Measurements from ENCODE around the gene OASL.
"Not testable (repeated sequence)": the region's sequence is repeated elsewhere in the genome, so short reads cannot be mapped to it uniquely, and the experiment has no call there.

OASL gene

DNA sequence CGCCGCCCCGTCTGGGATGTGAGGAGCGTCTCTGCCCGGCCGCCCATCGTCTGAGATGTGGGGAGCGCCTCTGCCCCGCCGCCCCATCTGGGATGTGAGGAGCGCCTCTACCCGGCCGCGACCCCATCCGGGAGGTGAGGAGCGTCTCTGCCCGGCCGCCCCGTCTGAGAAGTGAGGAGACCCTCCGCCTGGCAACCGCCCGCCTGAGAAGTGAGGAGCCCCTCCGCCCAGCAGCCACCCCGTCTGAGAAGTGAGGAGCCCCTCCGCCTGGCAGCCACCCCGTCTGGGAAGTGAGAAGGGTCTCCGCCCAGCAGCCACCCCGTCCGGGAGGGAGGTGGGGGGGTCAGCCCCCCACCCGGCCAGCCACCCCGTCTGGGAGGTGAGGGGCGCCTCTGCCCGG is 36.9 kb upstream of the OASL start:
- not testable (repeated sequence) for H3K36me3 ChIP-seq (ENCODE audit: insufficient read depth, low read depth, low read length); H3K4me1 ChIP-seq (ENCODE audit: insufficient read depth, low read length); H3K27me3 ChIP-seq (ENCODE audit: insufficient read depth, low read length); H3K27ac ChIP-seq (ENCODE audit: low read length); H3K4me3 ChIP-seq (ENCODE audit: low read length); H3K9ac ChIP-seq (ENCODE audit: low read depth, low read length)
- peaks cover 29% of the 10 kb centered on the region; the same call in 1 of the 2 replicates for H3K9me3 ChIP-seq (ENCODE audit: insufficient read depth, low read depth, low read length)

- no peaks in the 10 kb centered on the region for H3K36me3 ChIP-seq (ENCODE audit: insufficient read depth, low read depth, low read length)
- H3K27ac ChIP-seq (ENCODE audit: low read length) = no peak overlapping the region
- H3K9me3 ChIP-seq (ENCODE audit: insufficient read depth, low read depth, low read length) = peaks cover 26% of the 10 kb centered on the region; the same call in 1 of the 2 replicates
- no peak overlapping the region for H3K4me3 ChIP-seq (ENCODE audit: low read length)
- no peaks in the 10 kb centered on the region for H3K27me3 ChIP-seq (ENCODE audit: insufficient read depth, low read length)
- H3K9ac ChIP-seq (ENCODE audit: low read depth, low read length) = no peak overlapping the region
- no peaks in the 10 kb centered on the region for H3K4me1 ChIP-seq (ENCODE audit: insufficient read depth, low read length)
Observed at GRCh38 chr12:121072147-121072546, 33.1 kb upstream of the OASL start.

GRCh38 chr12:121069206-121069605 is 30.2 kb upstream of the OASL start:
- H3K36me3 ChIP-seq (ENCODE audit: insufficient read depth, low read depth, low read length) = no peaks in the 10 kb centered on the region
- peaks cover 21% of the 10 kb centered on the region; the same call in 1 of the 2 replicates for H3K9me3 ChIP-seq (ENCODE audit: insufficient read depth, low read depth, low read length)
- H3K4me3 ChIP-seq (ENCODE audit: low read length) = no peak overlapping the region
- H3K27ac ChIP-seq (ENCODE audit: low read length) = no peak overlapping the region
- H3K27me3 ChIP-seq (ENCODE audit: insufficient read depth, low read length) = no peaks in the 10 kb centered on the region
- no peaks in the 10 kb centered on the region for H3K4me1 ChIP-seq (ENCODE audit: insufficient read depth, low read length)
- no peak overlapping the region for H3K9ac ChIP-seq (ENCODE audit: low read depth, low read length)

DNA sequence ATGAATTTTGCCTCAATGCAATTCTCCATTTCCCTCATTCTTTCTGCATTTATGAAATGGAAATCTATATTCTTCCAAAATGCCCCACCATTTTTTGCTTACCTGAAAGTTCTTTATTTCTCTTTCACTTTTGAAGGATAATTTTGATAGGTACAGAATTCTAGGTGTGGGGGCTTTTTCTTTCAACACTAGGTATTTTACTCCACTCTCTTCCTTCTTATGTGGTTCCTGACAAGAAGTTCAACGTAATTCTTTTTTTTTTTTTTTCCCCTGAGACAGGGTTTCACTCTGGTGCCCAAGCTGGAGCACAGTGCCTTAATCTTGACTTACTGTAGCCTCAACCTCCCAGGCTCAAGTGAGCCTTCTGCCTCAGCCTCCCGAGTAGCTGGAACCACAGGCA is 26.3 kb upstream of the OASL start:
- Histone ChIP-seq H3K9me3 (ENCODE audit: insufficient read depth, low read depth, low read length) (no peaks in the 10 kb centered on the region), H3K27me3 (ENCODE audit: insufficient read depth, low read length) (no peaks in the 10 kb centered on the region), H3K4me3 (ENCODE audit: low read length) (no peak overlapping the region), H3K27ac (ENCODE audit: low read length) (no peak overlapping the region), H3K4me1 (ENCODE audit: insufficient read depth, low read length) (no peaks in the 10 kb centered on the region), H3K36me3 (ENCODE audit: insufficient read depth, low read depth, low read length) (no peaks in the 10 kb centered on the region), H3K9ac (ENCODE audit: low read depth, low read length) (no peak overlapping the region)

GRCh38 chr12:121064586-121064985 is 25.5 kb upstream of the OASL start:
- H3K36me3 ChIP-seq (ENCODE audit: insufficient read depth, low read depth, low read length); H3K27me3 ChIP-seq (ENCODE audit: insufficient read depth, low read length); H3K27ac ChIP-seq (ENCODE audit: low read length); H3K9ac ChIP-seq (ENCODE audit: low read depth, low read length); H3K4me1 ChIP-seq (ENCODE audit: insufficient read depth, low read length); H3K4me3 ChIP-seq (ENCODE audit: low read length); H3K9me3 ChIP-seq (ENCODE audit: insufficient read depth, low read depth, low read length): not testable (repeated sequence)

DNA sequence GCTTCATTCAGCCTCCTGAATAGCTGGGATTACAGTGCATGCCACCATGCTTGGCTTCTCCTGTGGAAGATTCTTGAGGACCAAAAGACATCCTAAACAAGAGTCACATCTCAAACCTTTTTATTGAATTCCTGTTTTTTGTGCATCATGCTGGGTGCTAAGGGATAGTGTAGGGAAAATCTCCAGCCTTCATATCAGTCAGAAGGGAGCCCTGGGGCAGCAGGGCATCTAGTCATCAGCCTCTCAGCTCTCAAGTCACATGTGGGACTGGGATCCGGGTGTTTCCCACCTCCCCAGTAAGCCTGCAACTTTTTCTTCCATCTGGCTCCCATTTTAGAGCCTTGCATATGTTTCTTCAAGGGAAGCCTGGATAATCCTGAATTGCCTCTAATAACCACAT is 25.1 kb upstream of the OASL start:
- no peak overlapping the region for H3K27ac ChIP-seq (ENCODE audit: low read length)
- no peak overlapping the region for H3K9ac ChIP-seq (ENCODE audit: low read depth, low read length)
- H3K36me3 ChIP-seq (ENCODE audit: insufficient read depth, low read depth, low read length) = no peaks in the 10 kb centered on the region
- H3K9me3 ChIP-seq (ENCODE audit: insufficient read depth, low read depth, low read length) = no peaks in the 10 kb centered on the region
- H3K4me3 ChIP-seq (ENCODE audit: low read length) = no peak overlapping the region
- no peaks in the 10 kb centered on the region for H3K4me1 ChIP-seq (ENCODE audit: insufficient read depth, low read length)
- no peaks in the 10 kb centered on the region for H3K27me3 ChIP-seq (ENCODE audit: insufficient read depth, low read length)

DNA sequence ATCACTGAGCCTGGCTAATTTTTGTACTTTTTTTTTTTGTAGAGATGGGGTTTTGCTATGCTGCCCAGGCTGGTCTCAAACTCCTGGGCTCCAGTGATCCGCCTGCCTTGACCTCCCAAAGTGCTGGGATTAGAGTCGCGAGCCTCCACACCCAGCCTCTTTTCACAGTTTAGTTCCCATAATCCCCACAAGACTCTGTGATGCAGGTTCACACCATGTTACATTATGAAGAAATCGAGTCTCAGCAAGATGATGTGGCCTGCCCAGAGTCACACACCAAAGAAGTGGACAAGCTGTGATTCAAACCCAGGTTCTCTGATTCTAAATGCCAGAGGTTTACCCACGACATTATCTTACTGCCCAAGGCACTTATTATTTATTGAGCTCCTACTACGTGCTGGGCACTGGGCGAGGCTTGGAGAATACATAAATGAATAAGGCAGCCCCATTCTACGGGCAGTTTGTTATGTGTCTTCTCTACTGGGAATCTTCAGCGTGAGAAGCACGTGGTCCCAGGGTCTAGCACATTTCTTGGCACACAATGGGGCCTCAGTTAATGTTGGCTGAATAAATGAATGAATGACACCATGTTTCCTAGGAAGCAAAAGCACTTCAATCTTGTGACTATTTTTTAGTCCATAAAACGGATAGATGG is 23.5 kb upstream of the OASL start:
- no peak overlapping the region for H3K27ac ChIP-seq (ENCODE audit: low read length)
- H3K9me3 ChIP-seq (ENCODE audit: insufficient read depth, low read depth, low read length) = no peaks in the 10 kb centered on the region
- no peaks in the 10 kb centered on the region for H3K4me1 ChIP-seq (ENCODE audit: insufficient read depth, low read length)
- no peaks in the 10 kb centered on the region for H3K27me3 ChIP-seq (ENCODE audit: insufficient read depth, low read length)
- H3K36me3 ChIP-seq (ENCODE audit: insufficient read depth, low read depth, low read length) = no peaks in the 10 kb centered on the region
- H3K9ac ChIP-seq (ENCODE audit: low read depth, low read length) = no peak overlapping the region
- no peak overlapping the region for H3K4me3 ChIP-seq (ENCODE audit: low read length)

GRCh38 chr12:121061831-121062230 is 22.8 kb upstream of the OASL start:
- no peaks in the 10 kb centered on the region for H3K36me3 ChIP-seq (ENCODE audit: insufficient read depth, low read depth, low read length)
- H3K4me3 ChIP-seq (ENCODE audit: low read length) = no peak overlapping the region
- no peaks in the 10 kb centered on the region for H3K4me1 ChIP-seq (ENCODE audit: insufficient read depth, low read length)
- no peak overlapping the region for H3K27ac ChIP-seq (ENCODE audit: low read length)
- H3K9ac ChIP-seq (ENCODE audit: low read depth, low read length) = no peak overlapping the region
- no peaks in the 10 kb centered on the region for H3K9me3 ChIP-seq (ENCODE audit: insufficient read depth, low read depth, low read length)
- H3K27me3 ChIP-seq (ENCODE audit: insufficient read depth, low read length) = no peaks in the 10 kb centered on the region

- H3K4me1 ChIP-seq (ENCODE audit: insufficient read depth, low read length) = no peaks in the 10 kb centered on the region
- peak overlapping the region; percentile 33; the same call in 1 of the 2 replicates for H3K9ac ChIP-seq (ENCODE audit: low read depth, low read length)
- H3K27me3 ChIP-seq (ENCODE audit: insufficient read depth, low read length) = no peaks in the 10 kb centered on the region
- H3K9me3 ChIP-seq (ENCODE audit: insufficient read depth, low read depth, low read length) = no peaks in the 10 kb centered on the region
- H3K36me3 ChIP-seq (ENCODE audit: insufficient read depth, low read depth, low read length) = no peaks in the 10 kb centered on the region
- H3K27ac ChIP-seq (ENCODE audit: low read length) = no peak overlapping the region
- H3K4me3 ChIP-seq (ENCODE audit: low read length) = peak overlapping the region; percentile 43; the same call in 1 of the 2 replicates
Observed at GRCh38 chr12:121060149-121061001, 21.3 kb upstream of the OASL start.

GRCh38 chr12:121059031-121059898 is 20.2 kb upstream of the OASL start:
- no peak overlapping the region for H3K27ac ChIP-seq (ENCODE audit: low read length)

GRCh38 chr12:121057794-121058193 is 18.7 kb upstream of the OASL start:
- Histone ChIP-seq H3K9me3 (ENCODE audit: insufficient read depth, low read depth, low read length) (no peaks in the 10 kb centered on the region), H3K4me3 (ENCODE audit: low read length) (no peak overlapping the region), H3K27ac (ENCODE audit: low read length) (no peak overlapping the region), H3K36me3 (ENCODE audit: insufficient read depth, low read depth, low read length) (no peaks in the 10 kb centered on the region), H3K27me3 (ENCODE audit: insufficient read depth, low read length) (no peaks in the 10 kb centered on the region), H3K9ac (ENCODE audit: low read depth, low read length) (no peak overlapping the region), H3K4me1 (ENCODE audit: insufficient read depth, low read length) (no peaks in the 10 kb centered on the region)

More at GRCh38 chr12:121059031-121059898, 20.2 kb upstream of the OASL start:
- H3K4me3 ChIP-seq (ENCODE audit: low read length) = no peak overlapping the region
- H3K9ac ChIP-seq (ENCODE audit: low read depth, low read length) = no peak overlapping the region
- no peaks in the 10 kb centered on the region for H3K4me1 ChIP-seq (ENCODE audit: insufficient read depth, low read length)
- H3K9me3 ChIP-seq (ENCODE audit: insufficient read depth, low read depth, low read length) = no peaks in the 10 kb centered on the region
- H3K36me3 ChIP-seq (ENCODE audit: insufficient read depth, low read depth, low read length) = no peaks in the 10 kb centered on the region
- no peaks in the 10 kb centered on the region for H3K27me3 ChIP-seq (ENCODE audit: insufficient read depth, low read length)
